ENCODE data around the gene RGMA. TPM values are rescaled to one million over a fixed set of nuclear protein-coding genes. Genes with fewer than 3 reads are reported as not detected.
"Not testable (repeated sequence)": the region's sequence is repeated elsewhere in the genome, so short reads cannot be mapped to it uniquely, and the experiment has no call there.

RGMA gene
- polyA plus RNA-seq, 1 donor, result 12.5 TPM

DNA sequence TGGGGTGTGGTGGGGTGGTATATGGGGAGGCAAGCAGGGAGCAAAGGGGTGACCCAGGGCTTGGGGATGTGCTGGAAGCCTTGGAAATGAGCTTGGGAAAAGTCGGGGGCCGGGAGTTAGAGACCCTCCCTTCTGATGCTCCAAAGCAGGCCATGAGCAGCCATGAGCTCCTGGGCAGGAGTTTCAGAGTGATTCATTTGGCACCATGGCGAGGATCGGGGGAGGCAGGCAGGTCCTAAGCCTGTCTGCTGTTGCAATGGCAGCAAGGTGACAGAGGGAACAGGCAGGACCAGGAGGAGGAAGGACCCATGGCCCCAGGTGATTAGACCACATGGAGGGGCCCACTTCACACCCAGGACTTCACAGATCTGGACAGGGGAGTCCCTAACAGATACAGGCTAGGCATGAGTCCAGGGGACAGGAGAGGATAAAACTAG lies 21.3 kb downstream of the RGMA start:
- H3K27ac ChIP-seq (ENCODE audit: low read length), result no peak overlapping the region
- no CpG with 5 or more reads among the region's 4 CpGs for WGBS (ENCODE audit: insufficient coverage, low lambda C conversion rate)
- H3K36me3 ChIP-seq (ENCODE audit: control insufficient read depth, insufficient read depth, low read length), result peaks cover 4% of the 10 kb centered on the region
- H3K27me3 ChIP-seq (ENCODE audit: control insufficient read depth, insufficient read depth, low read length), result peaks cover 34% of the 10 kb centered on the region
- no peak for DNase-seq
- no peaks in the 10 kb centered on the region for H3K4me1 ChIP-seq (ENCODE audit: control insufficient read depth, insufficient read depth, low read length)
- peaks cover 4% of the 10 kb centered on the region for H3K9me3 ChIP-seq (ENCODE audit: control insufficient read depth, low read depth, low read length)
- no peak overlapping the region for H3K4me3 ChIP-seq (ENCODE audit: low read length)

DNA sequence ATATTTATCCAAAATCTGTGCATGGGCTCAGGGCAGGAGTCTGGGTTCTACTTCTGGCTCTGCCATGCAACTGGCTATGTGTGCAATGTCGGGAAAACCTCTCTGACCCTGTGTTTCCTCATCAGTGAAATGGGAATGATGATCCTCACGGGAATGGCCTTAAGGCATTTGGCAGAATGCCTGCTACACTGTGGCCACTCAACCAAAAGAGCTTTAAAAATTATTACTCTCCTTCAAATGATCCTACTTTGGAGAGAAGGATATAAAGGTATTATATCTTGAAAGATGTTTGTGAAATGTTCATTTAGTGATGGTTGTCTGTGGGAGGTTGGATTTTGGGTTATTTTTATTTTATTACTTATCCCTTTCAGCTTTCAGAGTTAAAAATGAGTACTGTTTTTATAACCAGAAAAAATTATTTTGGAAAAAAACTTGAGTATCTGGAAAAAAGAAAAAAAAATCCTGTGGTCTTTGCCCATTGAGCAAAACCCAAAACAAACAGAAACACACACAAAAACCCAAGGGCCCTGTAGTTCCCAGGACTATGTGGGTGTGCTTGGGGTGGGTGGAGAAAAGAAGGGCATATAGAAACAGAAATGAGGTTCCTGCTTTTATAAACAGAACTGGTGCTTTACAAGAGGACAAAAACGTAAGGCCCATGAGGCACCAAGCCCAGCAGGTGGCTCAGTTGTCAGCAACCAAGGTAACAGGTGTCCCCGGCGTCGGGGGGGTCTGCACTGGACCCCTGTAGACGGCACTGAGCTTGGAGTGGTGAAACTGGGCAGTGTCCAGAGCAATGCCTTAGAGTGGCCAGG lies 22.0 kb downstream of the RGMA start:
- Histone ChIP-seq H3K4me3 (ENCODE audit: low read length) (no peak overlapping the region), H3K4me1 (ENCODE audit: control insufficient read depth, insufficient read depth, low read length) (no peaks in the 10 kb centered on the region), H3K27ac (ENCODE audit: low read length) (no peak overlapping the region), H3K27me3 (ENCODE audit: control insufficient read depth, insufficient read depth, low read length) (peaks cover 29% of the 10 kb centered on the region), H3K36me3 (ENCODE audit: control insufficient read depth, insufficient read depth, low read length) (peaks cover 4% of the 10 kb centered on the region), H3K9me3 (ENCODE audit: control insufficient read depth, low read depth, low read length) (peaks cover 4% of the 10 kb centered on the region)
- DNase-seq, result no peak
- WGBS (ENCODE audit: insufficient coverage, low lambda C conversion rate), result no CpG with 5 or more reads among the region's 7 CpGs

DNA sequence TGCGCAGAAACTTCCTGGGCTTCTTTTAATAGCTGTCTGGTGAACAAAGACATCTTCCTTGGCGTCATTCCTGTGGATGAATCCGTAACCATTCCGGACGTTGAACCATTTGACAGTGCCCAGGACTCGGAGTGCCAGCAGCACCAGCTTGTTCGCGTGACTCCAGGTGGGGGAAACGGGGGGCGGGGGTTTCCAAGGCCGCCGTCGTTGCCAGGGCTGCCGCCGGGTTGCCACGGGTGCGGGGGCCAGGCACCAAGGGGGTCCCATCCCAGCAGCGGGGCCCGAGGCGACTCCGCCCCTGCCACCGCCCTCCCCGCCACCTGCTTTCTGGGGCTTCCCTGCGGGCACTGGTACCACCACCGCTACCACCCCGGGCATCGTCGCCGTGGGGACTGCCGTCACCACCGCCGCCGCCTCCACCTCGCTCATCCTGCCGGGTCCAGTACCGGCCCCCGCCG lies 22.8 kb downstream of the RGMA start:
- no peak overlapping the region for H3K4me3 ChIP-seq (ENCODE audit: low read length)
- WGBS (ENCODE audit: insufficient coverage, low lambda C conversion rate), result 100% methylated on average over 1 of the region's 38 CpGs

DNA sequence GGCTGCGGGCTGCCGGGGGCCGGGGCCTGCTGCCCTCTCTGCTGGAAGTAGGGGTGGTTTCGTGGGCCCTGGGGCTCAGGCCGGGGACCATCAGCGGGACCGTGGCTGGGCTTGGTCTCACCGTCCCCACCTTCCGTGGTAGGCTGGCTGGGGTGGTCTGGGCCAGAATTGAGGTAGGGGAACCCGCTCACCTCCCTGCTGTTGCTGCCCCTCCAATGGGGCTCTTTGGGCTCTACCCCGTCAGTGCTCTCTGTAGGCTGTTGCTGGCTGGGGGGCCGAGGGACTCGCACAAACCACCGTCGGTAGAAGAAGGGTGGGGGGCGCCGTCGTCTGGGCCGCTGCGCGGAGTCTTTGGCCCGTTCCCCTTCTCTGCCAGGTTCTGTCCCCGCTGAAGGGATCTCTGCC lies 23.4 kb downstream of the RGMA start:
- no peak for DNase-seq
- H3K9me3 ChIP-seq (ENCODE audit: control insufficient read depth, low read depth, low read length), result peaks cover 4% of the 10 kb centered on the region
- H3K27me3 ChIP-seq (ENCODE audit: control insufficient read depth, insufficient read depth, low read length), result peaks cover 15% of the 10 kb centered on the region
- no CpG with 5 or more reads among the region's 23 CpGs for WGBS (ENCODE audit: insufficient coverage, low lambda C conversion rate)
- no peaks in the 10 kb centered on the region for H3K4me1 ChIP-seq (ENCODE audit: control insufficient read depth, insufficient read depth, low read length)
- no peak overlapping the region for H3K27ac ChIP-seq (ENCODE audit: low read length)
- no peak overlapping the region for H3K4me3 ChIP-seq (ENCODE audit: low read length)
- H3K36me3 ChIP-seq (ENCODE audit: control insufficient read depth, insufficient read depth, low read length), result peaks cover 4% of the 10 kb centered on the region

More for the DNA sequence above, 22.8 kb downstream of the RGMA start:
- Histone ChIP-seq H3K9me3 (ENCODE audit: control insufficient read depth, low read depth, low read length) (peaks cover 4% of the 10 kb centered on the region), H3K36me3 (ENCODE audit: control insufficient read depth, insufficient read depth, low read length) (peaks cover 4% of the 10 kb centered on the region), H3K4me1 (ENCODE audit: control insufficient read depth, insufficient read depth, low read length) (no peaks in the 10 kb centered on the region), H3K27me3 (ENCODE audit: control insufficient read depth, insufficient read depth, low read length) (peaks cover 21% of the 10 kb centered on the region), H3K27ac (ENCODE audit: low read length) (no peak overlapping the region)
- no peak for DNase-seq

DNA sequence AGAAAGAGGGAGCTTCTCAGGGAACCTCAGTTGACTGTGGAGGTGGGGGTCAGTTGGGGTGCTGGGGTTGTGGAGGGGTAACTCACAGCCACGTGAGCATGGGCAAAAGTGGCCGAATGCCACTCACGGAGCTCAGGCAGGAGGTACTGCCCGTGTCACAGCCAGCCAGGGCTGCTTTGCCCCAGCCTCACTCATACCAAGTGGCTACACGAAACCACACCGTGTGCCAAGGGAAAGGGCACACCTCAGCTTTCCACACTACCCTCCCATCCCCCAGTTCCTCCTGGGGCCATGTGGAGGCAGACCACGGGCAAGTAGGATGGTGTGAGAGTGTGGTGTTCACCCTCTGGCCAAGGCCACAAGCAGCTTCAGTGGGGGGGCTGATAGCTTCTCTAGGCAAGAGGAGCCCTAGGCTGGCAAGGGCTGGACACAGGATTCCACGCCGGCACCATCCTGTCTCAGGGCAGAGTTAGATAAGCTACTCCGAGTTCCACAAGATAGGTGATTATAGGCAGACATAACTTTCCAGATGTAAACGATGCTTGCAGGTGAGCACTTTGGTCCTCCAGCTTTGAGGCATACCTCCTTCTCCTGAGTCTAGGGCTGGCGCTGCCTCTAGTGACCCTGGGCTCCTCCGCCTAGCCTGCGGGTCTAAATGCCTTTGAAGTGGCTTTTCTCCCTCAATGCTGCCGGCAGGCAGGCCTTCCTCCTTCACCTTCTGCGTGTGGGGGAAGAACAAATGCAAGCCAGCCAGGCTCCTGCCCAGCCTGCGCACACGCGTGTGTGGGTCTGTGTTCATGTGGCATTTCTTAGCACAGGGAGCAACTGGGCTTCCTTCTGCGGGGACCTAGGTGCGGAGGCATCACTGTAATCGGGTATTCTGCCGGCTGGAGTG lies 25.0 kb downstream of the RGMA start:
- Histone ChIP-seq H3K4me1 (ENCODE audit: control insufficient read depth, insufficient read depth, low read length) (no peaks in the 10 kb centered on the region), H3K36me3 (ENCODE audit: control insufficient read depth, insufficient read depth, low read length) (peaks cover 4% of the 10 kb centered on the region), H3K9me3 (ENCODE audit: control insufficient read depth, low read depth, low read length) (peaks cover 4% of the 10 kb centered on the region), H3K27me3 (ENCODE audit: control insufficient read depth, insufficient read depth, low read length) (peaks cover 12% of the 10 kb centered on the region), H3K27ac (ENCODE audit: low read length) (no peak overlapping the region), H3K4me3 (ENCODE audit: low read length) (no peak overlapping the region)
- WGBS (ENCODE audit: insufficient coverage, low lambda C conversion rate), result no CpG with 5 or more reads among the region's 23 CpGs
- DNase-seq, result no peak

DNA sequence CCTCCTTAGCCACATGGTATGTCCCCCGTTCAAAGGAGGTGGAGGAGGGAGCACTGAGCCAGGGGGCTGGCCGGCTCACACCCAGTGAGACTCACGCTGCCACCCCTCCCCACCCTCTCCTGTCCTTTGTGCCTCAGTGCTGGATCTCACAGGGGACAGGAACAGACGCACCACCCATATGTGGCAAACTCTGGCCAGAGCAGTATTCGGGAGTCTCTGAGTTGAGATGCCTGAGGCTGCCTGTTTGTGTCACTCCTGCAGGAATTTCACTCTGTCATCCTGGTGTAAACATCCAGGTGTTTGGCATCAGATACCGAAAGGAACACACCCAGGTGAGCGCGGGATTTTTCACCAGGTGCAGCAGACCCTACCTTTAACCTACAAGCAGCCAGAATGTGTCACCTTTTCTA lies 25.7 kb downstream of the RGMA start:
- no peak overlapping the region for H3K27ac ChIP-seq (ENCODE audit: low read length)
- peaks cover 4% of the 10 kb centered on the region for H3K9me3 ChIP-seq (ENCODE audit: control insufficient read depth, low read depth, low read length)
- WGBS (ENCODE audit: insufficient coverage, low lambda C conversion rate), result no CpG with 5 or more reads among the region's 8 CpGs
- H3K36me3 ChIP-seq (ENCODE audit: control insufficient read depth, insufficient read depth, low read length), result peaks cover 4% of the 10 kb centered on the region
- H3K4me3 ChIP-seq (ENCODE audit: low read length), result no peak overlapping the region
- no peaks in the 10 kb centered on the region for H3K4me1 ChIP-seq (ENCODE audit: control insufficient read depth, insufficient read depth, low read length)
- peak in 1 of 2 donors; percentile 20 for DNase-seq
- peaks cover 12% of the 10 kb centered on the region for H3K27me3 ChIP-seq (ENCODE audit: control insufficient read depth, insufficient read depth, low read length)

DNA sequence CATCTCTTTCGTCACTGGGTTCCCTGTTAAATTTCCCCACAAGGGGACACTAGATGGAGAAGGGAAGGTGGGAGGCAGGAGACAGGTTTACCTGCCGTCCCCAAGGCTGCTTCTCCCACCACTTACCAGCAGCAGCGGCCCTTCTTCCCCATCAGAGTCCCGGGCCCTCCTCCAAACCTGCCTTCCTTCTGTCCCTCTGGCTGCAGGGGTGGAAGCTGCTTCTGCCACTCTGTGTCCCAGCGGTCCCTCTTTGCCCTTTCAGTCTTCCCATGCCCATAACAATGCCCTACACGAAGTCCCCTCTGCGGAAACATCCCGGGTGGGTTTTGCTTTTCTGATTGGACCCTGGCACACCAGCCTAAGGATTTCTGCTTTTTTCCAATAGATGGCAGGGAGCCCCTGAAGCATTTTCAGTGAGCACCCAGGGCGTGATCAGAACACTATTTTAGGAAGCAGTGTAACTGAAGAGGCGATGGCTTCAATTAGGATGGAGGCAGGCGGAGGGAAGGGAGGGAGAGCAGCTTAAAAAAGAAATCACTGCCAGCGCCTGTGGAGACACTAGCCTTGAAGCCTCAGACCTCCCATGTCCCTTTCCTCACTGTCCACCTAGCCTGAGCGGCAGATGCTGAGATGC lies 26.3 kb downstream of the RGMA start:
- DNase-seq; H3K9me3 ChIP-seq (ENCODE audit: control insufficient read depth, low read depth, low read length); H3K27ac ChIP-seq (ENCODE audit: low read length); H3K4me3 ChIP-seq (ENCODE audit: low read length); H3K36me3 ChIP-seq (ENCODE audit: control insufficient read depth, insufficient read depth, low read length); H3K4me1 ChIP-seq (ENCODE audit: control insufficient read depth, insufficient read depth, low read length): not testable (repeated sequence)
- H3K27me3 ChIP-seq (ENCODE audit: control insufficient read depth, insufficient read depth, low read length), result peaks cover 12% of the 10 kb centered on the region
- no CpG with 5 or more reads among the region's 13 CpGs for WGBS (ENCODE audit: insufficient coverage, low lambda C conversion rate)

DNA sequence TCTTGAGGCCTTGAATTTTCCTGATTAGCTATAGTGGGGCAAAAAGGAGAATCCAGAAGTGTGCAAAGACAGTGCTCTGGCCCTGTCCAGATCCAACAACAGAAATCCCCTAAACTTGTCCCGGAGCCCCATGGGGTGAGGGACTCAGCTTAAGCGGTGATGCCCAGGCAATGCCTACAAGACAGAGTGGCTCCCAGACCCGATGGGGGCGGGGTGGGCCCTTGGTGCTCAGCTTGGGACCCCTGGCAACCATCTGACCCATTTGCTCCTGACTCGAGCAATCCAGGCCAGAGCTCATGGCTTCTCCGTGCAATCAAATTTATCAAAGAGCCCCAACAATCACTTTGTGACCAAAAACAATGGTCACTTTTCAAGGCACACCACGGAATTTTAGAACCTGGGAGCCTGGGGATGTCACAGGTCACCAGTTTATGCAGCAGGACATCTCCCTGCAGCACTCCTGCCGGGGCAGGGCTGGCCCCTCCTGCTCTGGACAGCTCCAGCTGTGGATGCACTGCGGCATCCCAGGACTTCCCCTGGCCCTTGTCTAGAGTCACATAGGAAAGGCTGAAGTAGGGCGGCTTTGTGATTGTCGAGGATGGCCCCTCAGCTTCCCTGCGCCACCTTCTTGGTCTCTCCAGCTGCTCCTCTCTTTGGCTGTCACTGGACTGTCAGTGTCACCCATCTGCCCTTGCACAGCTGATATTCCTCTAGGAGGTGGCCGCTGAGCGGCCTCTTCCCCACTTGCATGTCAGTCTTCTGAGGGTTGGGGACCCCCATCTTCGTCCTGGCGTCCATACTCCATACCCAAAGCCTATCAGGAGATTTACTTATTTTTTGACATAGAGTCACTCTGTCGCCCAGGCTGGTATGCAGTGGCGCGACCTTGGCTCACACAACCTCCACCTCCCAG lies 28.4 kb downstream of the RGMA start:
- peaks cover 2% of the 10 kb centered on the region for H3K9me3 ChIP-seq (ENCODE audit: control insufficient read depth, low read depth, low read length)
- no peak overlapping the region for H3K4me3 ChIP-seq (ENCODE audit: low read length)
- no peaks in the 10 kb centered on the region for H3K4me1 ChIP-seq (ENCODE audit: control insufficient read depth, insufficient read depth, low read length)
- no peak overlapping the region for H3K27ac ChIP-seq (ENCODE audit: low read length)
- DNase-seq, result no peak
- 100% methylated on average over 2 of the region's 19 CpGs for WGBS (ENCODE audit: insufficient coverage, low lambda C conversion rate)
- peaks cover 2% of the 10 kb centered on the region for H3K36me3 ChIP-seq (ENCODE audit: control insufficient read depth, insufficient read depth, low read length)
- H3K27me3 ChIP-seq (ENCODE audit: control insufficient read depth, insufficient read depth, low read length), result peaks cover 12% of the 10 kb centered on the region

DNA sequence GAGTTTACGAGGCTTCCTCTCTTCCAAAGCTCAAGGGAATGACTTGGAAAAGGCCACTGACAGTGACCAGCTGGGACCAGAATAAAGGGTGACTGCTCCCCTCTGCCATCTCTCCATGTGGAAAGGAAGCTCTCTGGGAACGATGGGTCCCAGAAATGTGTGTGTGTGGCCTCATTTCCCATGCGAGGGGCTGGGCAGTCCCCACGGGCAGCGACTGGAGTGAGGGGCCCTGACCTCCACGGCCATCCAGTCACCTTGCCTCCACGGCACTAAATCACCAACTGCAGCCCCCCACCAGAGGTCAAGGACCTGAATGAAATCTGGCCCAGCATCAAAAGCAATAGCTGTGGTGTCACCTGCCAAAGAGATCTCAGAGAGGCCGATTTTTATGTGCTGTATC lies 29.6 kb downstream of the RGMA start:
- no peak overlapping the region for H3K4me3 ChIP-seq (ENCODE audit: low read length)
- H3K4me1 ChIP-seq (ENCODE audit: control insufficient read depth, insufficient read depth, low read length), result no peaks in the 10 kb centered on the region
- no peak for DNase-seq
- WGBS (ENCODE audit: insufficient coverage, low lambda C conversion rate), result no CpG with 5 or more reads among the region's 8 CpGs
- no peak overlapping the region for H3K27ac ChIP-seq (ENCODE audit: low read length)
- peaks cover 2% of the 10 kb centered on the region for H3K36me3 ChIP-seq (ENCODE audit: control insufficient read depth, insufficient read depth, low read length)
- peaks cover 12% of the 10 kb centered on the region for H3K27me3 ChIP-seq (ENCODE audit: control insufficient read depth, insufficient read depth, low read length)
- no peaks in the 10 kb centered on the region for H3K9me3 ChIP-seq (ENCODE audit: control insufficient read depth, low read depth, low read length)

Data from large intestine (tissue), 3 donors.